Mononuclear cell (primary cell): ENCODE results near the gene TMX4. TPM values are rescaled to one million over a fixed set of nuclear protein-coding genes. Genes with fewer than 3 reads are reported as not detected.
"Not testable (repeated sequence)": the region's sequence is repeated elsewhere in the genome, so short reads cannot be mapped to it uniquely, and the experiment has no call there.

Experiments used
- H3K27me3 ChIP-seq: 2 replicates; pipeline ENCODE4 v1.6.0; 2011; ENCODE audit warnings: low read length, control low read depth; ENCODE audit not compliant: insufficient read depth
- H3K4me1 ChIP-seq: 2 replicates; pipeline ENCODE4 v1.5.1; 2011; ENCODE audit warnings: mild to moderate bottlenecking, low read length, control low read depth; ENCODE audit not compliant: insufficient read depth
- H3K4me3 ChIP-seq: 2 replicates; pipeline ENCODE4 v1.5.1; 2011; ENCODE audit warnings: mild to moderate bottlenecking, low read length, moderate library complexity
- H3K9me3 ChIP-seq: 2 replicates; pipeline ENCODE4 v1.5.1; 2011; ENCODE audit warnings: low read depth, mild to moderate bottlenecking, control low read depth, low read length
- total RNA-seq: library from RNA; depleted of rRNA; stranded (reverse); fragments of >200 nt; gene quantifications from one replicate; pipeline ENCODE4 v1.2.3, GENCODE V29; 2012

Gene TMX4
- total RNA-seq, 1 donor = 51.1 TPM

DNA sequence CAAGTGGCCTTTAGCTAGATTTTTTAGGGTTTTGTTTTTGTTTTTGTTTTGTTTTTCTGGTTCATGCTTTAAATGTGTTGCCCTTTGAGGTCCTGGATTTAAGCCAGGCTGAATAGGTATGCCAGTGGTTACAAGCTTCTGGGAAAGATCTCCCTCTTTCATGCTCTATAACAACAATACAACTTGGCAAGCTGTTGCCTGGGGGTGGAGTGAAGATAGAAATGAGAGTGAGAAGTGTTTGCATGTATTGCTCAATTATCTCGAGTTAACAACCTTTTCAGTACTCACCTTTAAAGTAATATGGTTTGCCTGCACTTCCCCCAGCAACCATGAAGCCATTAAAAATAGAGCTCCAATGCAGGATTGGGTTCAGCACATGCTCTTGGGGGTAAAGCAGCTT, 60.1 kb downstream of the TMX4 start:
- Histone ChIP-seq H3K9me3 (no peaks in the 10 kb centered on the region), H3K4me1 (no peaks in the 10 kb centered on the region), H3K27me3 (peaks cover 5% of the 10 kb centered on the region), H3K4me3 (no peak overlapping the region)

DNA sequence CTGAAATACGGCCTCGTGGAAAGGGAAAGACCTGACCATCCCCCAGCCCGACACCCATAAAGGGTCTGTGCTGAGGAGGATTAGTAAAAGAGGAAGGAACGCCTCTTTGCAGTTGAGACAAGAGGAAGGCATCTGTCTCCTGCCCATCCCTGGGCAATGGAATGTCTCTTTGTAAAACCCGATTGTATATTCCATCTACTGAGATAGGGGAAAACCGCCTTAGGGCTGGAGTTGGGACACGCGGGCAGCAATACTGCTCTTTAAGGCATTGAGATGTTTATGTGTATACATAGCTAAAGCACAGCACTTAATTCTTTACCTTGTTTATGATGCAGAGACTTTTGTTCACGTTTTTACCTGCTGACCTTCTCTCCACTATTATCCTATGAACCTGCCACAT, 63.0 kb downstream of the TMX4 start:
- not testable (repeated sequence) for H3K27me3 ChIP-seq, H3K4me3 ChIP-seq, H3K4me1 ChIP-seq, H3K9me3 ChIP-seq

DNA sequence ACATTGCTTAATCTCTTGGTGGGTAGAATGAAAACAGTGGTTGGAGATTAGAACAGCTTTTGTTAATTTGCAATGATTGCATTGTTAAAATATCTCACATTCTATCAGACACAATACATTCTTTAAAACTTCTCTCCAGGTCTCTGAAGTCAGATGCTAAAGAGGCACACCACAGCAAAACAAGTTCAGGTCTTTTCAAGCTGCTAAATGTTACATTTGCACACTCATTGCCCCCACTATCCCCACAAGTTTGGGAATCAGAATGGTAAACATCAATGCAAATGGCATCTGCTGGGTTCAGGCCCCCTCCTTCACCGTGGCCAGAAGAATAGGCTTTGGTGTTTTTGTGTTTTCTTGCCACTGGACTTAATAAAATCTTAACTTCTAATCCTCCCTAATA, 69.2 kb downstream of the TMX4 start:
- Histone ChIP-seq H3K4me1 (no peaks in the 10 kb centered on the region), H3K4me3 (no peak overlapping the region), H3K9me3 (peaks cover 10% of the 10 kb centered on the region), H3K27me3 (no peaks in the 10 kb centered on the region)

- Histone ChIP-seq H3K4me3 (no peak overlapping the region), H3K9me3 (peaks cover 10% of the 10 kb centered on the region), H3K4me1 (no peaks in the 10 kb centered on the region), H3K27me3 (no peaks in the 10 kb centered on the region)
Measured at GRCh38 chr20:7943891-7944290, 75.7 kb downstream of the TMX4 start.

DNA sequence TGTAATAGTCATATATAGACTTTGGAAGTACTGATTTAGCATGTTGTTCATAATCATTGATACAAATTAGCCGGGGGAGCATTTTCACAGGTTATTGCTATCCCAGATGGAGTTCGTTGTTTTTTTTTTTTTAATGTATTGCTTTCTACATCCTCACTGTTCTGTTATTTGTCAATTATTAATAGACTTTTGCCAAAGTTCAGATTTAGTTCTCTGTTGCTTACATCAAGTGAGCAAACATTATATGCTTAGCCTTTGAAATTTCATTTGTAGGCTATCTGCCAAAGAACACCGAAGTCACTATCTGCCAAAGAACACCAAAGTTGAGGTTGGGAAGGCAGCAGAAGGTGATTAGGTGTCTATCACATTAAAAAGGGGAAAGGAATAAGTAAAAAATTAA, 79.2 kb downstream of the TMX4 start, which contains the start of gene HAO1:
TSS of gene HAO1 (minus strand) at position 118 of the 400 bp plus-strand sequence. CDS start at position 82, 36 bp downstream.
- Histone ChIP-seq H3K9me3 (no peaks in the 10 kb centered on the region), H3K4me1 (no peaks in the 10 kb centered on the region), H3K27me3 (no peaks in the 10 kb centered on the region), H3K4me3 (no peak within 1 kb of the TSS)

DNA sequence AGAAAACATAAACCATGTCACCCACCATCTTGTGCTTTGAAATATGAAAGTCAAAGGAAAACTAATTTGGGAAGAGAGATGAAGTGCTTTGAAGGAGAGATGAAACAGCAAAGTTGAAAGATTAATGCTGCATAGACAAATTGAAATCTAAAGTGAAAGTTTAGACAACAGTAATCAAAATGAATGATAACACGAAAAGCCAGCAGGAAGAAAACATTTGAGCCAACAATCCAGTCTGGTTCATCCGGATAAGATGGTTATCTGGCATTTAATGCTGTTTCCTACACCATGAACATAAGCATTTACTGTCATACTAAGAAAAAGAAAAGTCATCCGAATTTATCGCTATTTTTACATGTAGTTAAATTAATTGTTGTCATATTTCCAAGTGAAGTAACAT, 79.9 kb downstream of the TMX4 start:
- Histone ChIP-seq H3K4me3 (no peak overlapping the region), H3K27me3 (no peaks in the 10 kb centered on the region), H3K4me1 (no peaks in the 10 kb centered on the region), H3K9me3 (no peaks in the 10 kb centered on the region)

DNA sequence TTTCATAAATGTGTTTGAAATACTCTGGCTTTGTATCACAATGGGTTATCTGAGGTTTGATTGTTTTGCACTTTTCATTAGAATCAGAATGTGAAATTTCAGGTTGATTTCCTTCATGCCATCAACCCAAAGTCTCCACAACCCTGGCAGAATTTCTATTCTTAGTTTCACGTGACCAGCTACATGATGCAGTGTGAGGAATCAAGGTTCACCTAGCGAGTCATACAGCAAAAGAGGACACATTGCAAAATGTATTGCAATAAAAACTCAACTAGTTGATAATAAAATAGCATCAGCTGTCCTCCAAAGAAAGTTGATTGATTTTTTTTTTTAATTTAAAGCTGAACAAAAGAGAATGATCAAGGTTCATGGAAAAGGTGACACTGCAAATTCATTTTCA, 81.5 kb downstream of the TMX4 start:
- Histone ChIP-seq H3K4me3 (no peak overlapping the region), H3K4me1 (no peaks in the 10 kb centered on the region), H3K9me3 (no peaks in the 10 kb centered on the region), H3K27me3 (no peaks in the 10 kb centered on the region)

DNA sequence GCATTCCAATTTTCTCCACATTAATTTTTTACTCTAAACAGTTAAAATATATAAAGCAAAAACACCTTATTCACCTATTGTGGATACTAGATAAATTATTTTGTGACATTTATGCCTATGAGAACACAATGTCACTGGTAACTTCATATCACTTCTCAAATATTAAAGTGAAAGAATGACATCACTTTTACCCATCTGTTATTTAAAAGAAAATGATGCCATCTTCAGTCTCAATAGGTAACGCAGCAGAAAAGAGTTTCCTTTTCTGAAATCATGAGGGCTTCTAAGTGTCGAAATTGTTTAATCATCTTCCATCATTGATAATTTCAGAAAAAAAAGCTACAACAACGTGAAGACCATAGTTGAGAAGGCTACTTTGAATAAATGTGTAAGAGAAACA, 82.2 kb downstream of the TMX4 start:
- no peaks in the 10 kb centered on the region for H3K27me3 ChIP-seq
- no peaks in the 10 kb centered on the region for H3K9me3 ChIP-seq
- no peak overlapping the region for H3K4me3 ChIP-seq
- H3K4me1 ChIP-seq = no peaks in the 10 kb centered on the region

GRCh38 chr20:7935027-7935551, 84.5 kb downstream of the TMX4 start:
- Histone ChIP-seq H3K9me3 (no peaks in the 10 kb centered on the region), H3K27me3 (no peaks in the 10 kb centered on the region), H3K4me1 (peaks cover 2% of the 10 kb centered on the region), H3K4me3 (no peak overlapping the region)

- Histone ChIP-seq H3K4me1 (peaks cover 4% of the 10 kb centered on the region), H3K9me3 (no peaks in the 10 kb centered on the region), H3K27me3 (no peaks in the 10 kb centered on the region), H3K4me3 (no peak overlapping the region)
Measured at GRCh38 chr20:7933346-7933745, 86.2 kb downstream of the TMX4 start.

- H3K4me3 ChIP-seq = no peak overlapping the region
- H3K27me3 ChIP-seq = peaks cover 6% of the 10 kb centered on the region
- H3K4me1 ChIP-seq = peaks cover 4% of the 10 kb centered on the region
- no peaks in the 10 kb centered on the region for H3K9me3 ChIP-seq
Measured at GRCh38 chr20:7930343-7930742, 89.2 kb downstream of the TMX4 start.

Other genes with a start within 250 kb of the TMX4 start
- not detected for gene HAO1, start 79.3 kb downstream of the TMX4 start, total RNA-seq
- gene PLCB1, start 112.5 kb upstream of the TMX4 start, total RNA-seq = 14.6 TPM